ENCODE data around the gene HOXD8.

The HOXD8 gene

GRCh38 chr2:176130147-176130956 lies 847 bp downstream of the HOXD8 start:
- Histone ChIP-seq H3K23ac (ENCODE audit: low read depth, low read length, poor library complexity) (peak overlapping the region; percentile 30), H3K4me1 (ENCODE audit: control insufficient read depth in 2 of 2, insufficient read depth in 1 of 2, low read depth in 1 of 2, low read length in 2 of 2) (peaks cover 0 to 5% of the 10 kb centered on the region in 2 donors), H4K91ac (ENCODE audit: low read depth, low read length, poor library complexity) (no peak overlapping the region), H3K79me1 (ENCODE audit: low read depth, low read length) (no peaks in the 10 kb centered on the region), H3K18ac (ENCODE audit: low read length) (no peak overlapping the region), H3K4me2 (ENCODE audit: insufficient read depth, low read length, poor library complexity, severe bottlenecking) (peak overlapping the region; percentile 67), H2AK5ac (ENCODE audit: low read depth, low read length) (no peak overlapping the region), H3K14ac (ENCODE audit: low read length) (no peak overlapping the region), H2BK12ac (ENCODE audit: low read length) (no peak overlapping the region), H4K8ac (ENCODE audit: low read depth, low read length) (no peak overlapping the region), H3K4me3 (ENCODE audit: low read length in 2 of 2) (peak overlapping the region; percentile 27 to 68), H3K36me3 (replicated peaks in 1 of 2; ENCODE audit: control insufficient read depth in 2 of 2, insufficient read depth in 2 of 2, low read length in 2 of 2) (no peaks in the 10 kb centered on the region), H3K4ac (ENCODE audit: low read length) (no peak overlapping the region), H2BK120ac (ENCODE audit: low read depth, low read length) (no peak overlapping the region), H3K9me3 (replicated peaks in 1 of 2; ENCODE audit: control insufficient read depth in 2 of 2, insufficient read depth in 1 of 2, low read depth in 1 of 2, low read length in 2 of 2) (no peaks in the 10 kb centered on the region), H2AFZ (ENCODE audit: low read length) (peak overlapping the region; percentile 87), H2BK5ac (ENCODE audit: low read length) (no peak overlapping the region), H2BK15ac (ENCODE audit: low read length) (no peak overlapping the region), H3K9ac (ENCODE audit: low read depth, low read length, poor library complexity) (no peak overlapping the region), H3K27ac (replicated peaks; ENCODE audit: low read length) (no peak overlapping the region), H3K27me3 (ENCODE audit: control insufficient read depth in 3 of 3, insufficient read depth in 3 of 3, low read depth in 1 of 3, low read length in 3 of 3) (peaks cover 33 to 98% (median 90%) of the 10 kb centered on the region in 3 experiments)
- no peak for DNase-seq (ENCODE audit: low spot score)
- WGBS, 2 donors (ENCODE audit: extremely low coverage in 2 of 2, insufficient read length in 2 of 2, insufficient replicate concordance in 1 of 2): no CpG with 5 or more reads among the region's 100 CpGs

- H3K4me1 ChIP-seq (ENCODE audit: control insufficient read depth in 2 of 2, insufficient read depth in 1 of 2, low read depth in 1 of 2, low read length in 2 of 2): peaks cover 0 to 5% of the 10 kb centered on the region in 2 donors
Observed at GRCh38 chr2:176130957-176131847, 1.7 kb downstream of the HOXD8 start.

GRCh38 chr2:176131848-176132158 lies 2.3 kb downstream of the HOXD8 start:
- Histone ChIP-seq H2BK5ac (ENCODE audit: low read length) (no peak overlapping the region), H3K9ac (ENCODE audit: low read depth, low read length, poor library complexity) (no peak overlapping the region), H2AK5ac (ENCODE audit: low read depth, low read length) (no peak overlapping the region), H3K23ac (ENCODE audit: low read depth, low read length, poor library complexity) (no peak overlapping the region), H3K18ac (ENCODE audit: low read length) (no peak overlapping the region), H3K27me3 (ENCODE audit: control insufficient read depth in 3 of 3, insufficient read depth in 3 of 3, low read depth in 1 of 3, low read length in 3 of 3) (peaks cover 43 to 98% (median 92%) of the 10 kb centered on the region in 3 experiments), H3K36me3 (replicated peaks in 1 of 2; ENCODE audit: control insufficient read depth in 2 of 2, insufficient read depth in 2 of 2, low read length in 2 of 2) (no peaks in the 10 kb centered on the region), H2BK120ac (ENCODE audit: low read depth, low read length) (no peak overlapping the region), H2BK12ac (ENCODE audit: low read length) (no peak overlapping the region), H3K4me1 (ENCODE audit: control insufficient read depth in 2 of 2, insufficient read depth in 1 of 2, low read depth in 1 of 2, low read length in 2 of 2) (peaks cover 0 to 5% of the 10 kb centered on the region in 2 donors), H3K14ac (ENCODE audit: low read length) (no peak overlapping the region), H3K4me2 (ENCODE audit: insufficient read depth, low read length, poor library complexity, severe bottlenecking) (no peak overlapping the region), H3K27ac (replicated peaks; ENCODE audit: low read length) (no peak overlapping the region), H2AFZ (ENCODE audit: low read length) (no peak overlapping the region), H4K91ac (ENCODE audit: low read depth, low read length, poor library complexity) (no peak overlapping the region), H4K8ac (ENCODE audit: low read depth, low read length) (no peak overlapping the region), H3K4ac (ENCODE audit: low read length) (no peak overlapping the region), H3K4me3 (ENCODE audit: low read length in 2 of 2) (no peak overlapping the region), H2BK15ac (ENCODE audit: low read length) (no peak overlapping the region), H3K79me1 (ENCODE audit: low read depth, low read length) (no peaks in the 10 kb centered on the region), H3K9me3 (replicated peaks in 1 of 2; ENCODE audit: control insufficient read depth in 2 of 2, insufficient read depth in 1 of 2, low read depth in 1 of 2, low read length in 2 of 2) (peaks cover 0 to 2% of the 10 kb centered on the region in 2 donors)
- no CpG with 5 or more reads among the region's 4 CpGs for whole genome bisulfite sequencing, 2 donors (ENCODE audit: extremely low coverage in 2 of 2, insufficient read length in 2 of 2, insufficient replicate concordance in 1 of 2)
- DNase-seq (ENCODE audit: low spot score): no peak

More at GRCh38 chr2:176130957-176131847, 1.7 kb downstream of the HOXD8 start:
- Histone ChIP-seq H4K91ac (ENCODE audit: low read depth, low read length, poor library complexity) (no peak overlapping the region), H3K18ac (ENCODE audit: low read length) (no peak overlapping the region), H3K27ac (replicated peaks; ENCODE audit: low read length) (no peak overlapping the region), H2AFZ (ENCODE audit: low read length) (no peak overlapping the region), H2AK5ac (ENCODE audit: low read depth, low read length) (no peak overlapping the region), H2BK120ac (ENCODE audit: low read depth, low read length) (no peak overlapping the region), H3K4me2 (ENCODE audit: insufficient read depth, low read length, poor library complexity, severe bottlenecking) (no peak overlapping the region), H2BK15ac (ENCODE audit: low read length) (no peak overlapping the region), H3K14ac (ENCODE audit: low read length) (no peak overlapping the region), H3K79me1 (ENCODE audit: low read depth, low read length) (no peaks in the 10 kb centered on the region), H3K27me3 (ENCODE audit: control insufficient read depth in 3 of 3, insufficient read depth in 3 of 3, low read depth in 1 of 3, low read length in 3 of 3) (peaks cover 38 to 98% (median 91%) of the 10 kb centered on the region in 3 experiments), H3K9ac (ENCODE audit: low read depth, low read length, poor library complexity) (no peak overlapping the region), H3K9me3 (replicated peaks in 1 of 2; ENCODE audit: control insufficient read depth in 2 of 2, insufficient read depth in 1 of 2, low read depth in 1 of 2, low read length in 2 of 2) (peaks cover 0 to 2% of the 10 kb centered on the region in 2 donors), H3K4me3 (ENCODE audit: low read length in 2 of 2) (no peak overlapping the region), H3K4ac (ENCODE audit: low read length) (no peak overlapping the region), H3K36me3 (replicated peaks in 1 of 2; ENCODE audit: control insufficient read depth in 2 of 2, insufficient read depth in 2 of 2, low read length in 2 of 2) (no peaks in the 10 kb centered on the region), H3K23ac (ENCODE audit: low read depth, low read length, poor library complexity) (no peak overlapping the region), H2BK12ac (ENCODE audit: low read length) (no peak overlapping the region), H4K8ac (ENCODE audit: low read depth, low read length) (no peak overlapping the region), H2BK5ac (ENCODE audit: low read length) (no peak overlapping the region)
- no CpG with 5 or more reads among the region's 15 CpGs for WGBS, 2 donors (ENCODE audit: extremely low coverage in 2 of 2, insufficient read length in 2 of 2, insufficient replicate concordance in 1 of 2)
- DNase-seq (ENCODE audit: low spot score): no peak

Measured in neuronal stem cell (in vitro differentiated cells).